ENCODE results near the gene ERC2.

DNA sequence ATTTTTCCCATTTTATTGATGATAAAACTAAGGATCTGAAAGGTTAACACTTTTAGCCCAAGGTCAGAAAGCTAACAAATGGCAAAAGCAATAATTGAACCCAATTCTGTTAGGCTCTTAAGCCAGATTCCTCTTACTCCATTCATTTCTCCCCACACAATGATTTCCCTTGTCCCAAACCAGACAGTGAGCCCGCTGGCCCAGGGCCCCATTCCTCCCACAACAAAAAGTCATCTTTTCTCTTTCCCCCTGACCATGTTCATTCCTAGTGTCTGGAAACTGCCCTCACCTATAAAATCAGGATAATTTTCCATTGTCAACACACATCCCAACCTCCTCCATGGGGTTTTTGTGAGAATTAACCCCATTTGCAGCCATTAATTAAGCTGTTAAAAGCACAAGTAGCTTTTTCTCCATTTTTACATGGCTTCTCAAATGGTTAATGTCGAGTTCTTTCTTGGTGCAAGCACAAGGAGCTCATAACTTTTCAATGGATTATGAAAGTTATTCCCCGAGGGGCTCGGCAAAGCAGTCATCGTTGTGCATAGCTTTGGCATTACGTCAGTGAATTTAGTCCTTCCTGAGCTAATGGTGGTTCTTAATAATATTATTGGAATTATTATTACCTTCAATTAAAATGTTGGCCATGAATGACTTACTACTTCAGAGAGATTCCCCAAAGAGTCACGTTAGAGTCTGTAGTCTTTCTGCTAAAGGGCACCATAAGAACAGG lies 830.2 kb downstream of the ERC2 start:
- TF ChIP-seq RAD21 (IDR thresholded peaks at IDR 0.05; ENCODE audit: low read depth) = no peak
- TF ChIP-seq, protein P1, sequence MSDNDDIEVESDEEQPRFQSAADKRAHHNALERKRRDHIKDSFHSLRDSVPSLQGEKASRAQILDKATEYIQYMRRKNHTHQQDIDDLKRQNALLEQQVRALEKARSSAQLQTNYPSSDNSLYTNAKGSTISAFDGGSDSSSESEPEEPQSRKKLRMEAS (IDR thresholded peaks at IDR 0.05) = no peak
- no peak for TF ChIP-seq EP300 (IDR thresholded peaks at IDR 0.05; ENCODE audit: borderline replicate concordance)
- TF ChIP-seq FOXM1 (IDR thresholded peaks at IDR 0.05; ENCODE audit: borderline replicate concordance, low read depth) = no peak
- no peak for TF ChIP-seq NFIC (IDR thresholded peaks at IDR 0.05)
- no peak for TF ChIP-seq YY1 (IDR thresholded peaks at IDR 0.05; ENCODE audit: low read depth)
- no peak for TF ChIP-seq TAF1 (IDR thresholded peaks at IDR 0.05; ENCODE audit: low read depth)
- TF ChIP-seq, protein P2, sequence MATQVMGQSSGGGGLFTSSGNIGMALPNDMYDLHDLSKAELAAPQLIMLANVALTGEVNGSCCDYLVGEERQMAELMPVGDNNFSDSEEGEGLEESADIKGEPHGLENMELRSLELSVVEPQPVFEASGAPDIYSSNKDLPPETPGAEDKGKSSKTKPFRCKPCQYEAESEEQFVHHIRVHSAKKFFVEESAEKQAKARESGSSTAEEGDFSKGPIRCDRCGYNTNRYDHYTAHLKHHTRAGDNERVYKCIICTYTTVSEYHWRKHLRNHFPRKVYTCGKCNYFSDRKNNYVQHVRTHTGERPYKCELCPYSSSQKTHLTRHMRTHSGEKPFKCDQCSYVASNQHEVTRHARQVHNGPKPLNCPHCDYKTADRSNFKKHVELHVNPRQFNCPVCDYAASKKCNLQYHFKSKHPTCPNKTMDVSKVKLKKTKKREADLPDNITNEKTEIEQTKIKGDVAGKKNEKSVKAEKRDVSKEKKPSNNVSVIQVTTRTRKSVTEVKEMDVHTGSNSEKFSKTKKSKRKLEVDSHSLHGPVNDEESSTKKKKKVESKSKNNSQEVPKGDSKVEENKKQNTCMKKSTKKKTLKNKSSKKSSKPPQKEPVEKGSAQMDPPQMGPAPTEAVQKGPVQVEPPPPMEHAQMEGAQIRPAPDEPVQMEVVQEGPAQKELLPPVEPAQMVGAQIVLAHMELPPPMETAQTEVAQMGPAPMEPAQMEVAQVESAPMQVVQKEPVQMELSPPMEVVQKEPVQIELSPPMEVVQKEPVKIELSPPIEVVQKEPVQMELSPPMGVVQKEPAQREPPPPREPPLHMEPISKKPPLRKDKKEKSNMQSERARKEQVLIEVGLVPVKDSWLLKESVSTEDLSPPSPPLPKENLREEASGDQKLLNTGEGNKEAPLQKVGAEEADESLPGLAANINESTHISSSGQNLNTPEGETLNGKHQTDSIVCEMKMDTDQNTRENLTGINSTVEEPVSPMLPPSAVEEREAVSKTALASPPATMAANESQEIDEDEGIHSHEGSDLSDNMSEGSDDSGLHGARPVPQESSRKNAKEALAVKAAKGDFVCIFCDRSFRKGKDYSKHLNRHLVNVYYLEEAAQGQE (IDR thresholded peaks at IDR 0.05; ENCODE audit: low read depth) = no peak
- TF ChIP-seq ZBTB7A (IDR thresholded peaks at IDR 0.05; ENCODE audit: low read depth) = no peak
- no peak for TF ChIP-seq EGR1 (IDR thresholded peaks at IDR 0.05)
- TF ChIP-seq TCF12 (IDR thresholded peaks at IDR 0.05; ENCODE audit: low read depth) = no peak

Measured in Ishikawa (cell line).